ENCODE measurements around the gene COL11A2.

Gene COL11A2

DNA sequence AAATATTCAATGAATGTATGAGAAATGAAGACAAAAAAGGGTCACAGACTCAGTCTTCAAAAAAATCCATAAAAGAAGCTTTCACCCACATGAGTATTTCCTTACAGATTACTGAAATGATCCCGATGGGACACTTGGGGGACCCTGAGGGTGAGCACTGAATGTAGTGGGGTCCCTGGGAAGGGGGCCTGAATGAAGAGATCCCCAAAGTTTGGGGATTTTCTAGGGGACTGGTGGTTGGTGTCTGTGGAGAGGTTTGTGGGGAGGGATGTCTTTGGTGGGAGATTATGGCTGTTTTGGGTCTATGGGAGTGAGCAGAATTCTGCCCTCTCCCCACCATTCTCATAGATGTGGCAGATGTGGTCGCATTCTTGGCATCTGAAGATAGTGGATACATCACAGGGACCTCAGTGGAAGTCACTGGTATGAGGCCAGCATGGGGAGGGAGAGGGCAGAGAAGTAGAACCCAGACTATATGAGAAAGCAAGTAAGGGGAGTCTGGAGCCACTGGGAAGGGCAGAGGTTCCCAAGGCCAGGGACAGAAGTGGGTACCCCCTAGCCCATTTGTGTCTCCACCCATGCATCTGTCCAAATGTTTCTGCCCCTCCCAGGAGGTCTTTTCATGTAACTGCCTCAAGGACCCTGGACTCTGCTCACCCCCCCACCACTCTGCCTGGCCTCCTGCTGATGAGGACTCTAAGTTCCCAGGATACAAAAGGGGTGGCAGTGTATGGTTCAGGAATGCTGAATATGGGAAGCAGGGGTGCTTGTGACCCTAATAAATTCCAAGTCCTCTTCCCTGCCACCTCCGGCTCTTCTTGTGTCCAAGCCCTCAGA lies 14.0 kb upstream of the COL11A2 start:
- no peak for DNase-seq (ENCODE audit: low read depth)

DNA sequence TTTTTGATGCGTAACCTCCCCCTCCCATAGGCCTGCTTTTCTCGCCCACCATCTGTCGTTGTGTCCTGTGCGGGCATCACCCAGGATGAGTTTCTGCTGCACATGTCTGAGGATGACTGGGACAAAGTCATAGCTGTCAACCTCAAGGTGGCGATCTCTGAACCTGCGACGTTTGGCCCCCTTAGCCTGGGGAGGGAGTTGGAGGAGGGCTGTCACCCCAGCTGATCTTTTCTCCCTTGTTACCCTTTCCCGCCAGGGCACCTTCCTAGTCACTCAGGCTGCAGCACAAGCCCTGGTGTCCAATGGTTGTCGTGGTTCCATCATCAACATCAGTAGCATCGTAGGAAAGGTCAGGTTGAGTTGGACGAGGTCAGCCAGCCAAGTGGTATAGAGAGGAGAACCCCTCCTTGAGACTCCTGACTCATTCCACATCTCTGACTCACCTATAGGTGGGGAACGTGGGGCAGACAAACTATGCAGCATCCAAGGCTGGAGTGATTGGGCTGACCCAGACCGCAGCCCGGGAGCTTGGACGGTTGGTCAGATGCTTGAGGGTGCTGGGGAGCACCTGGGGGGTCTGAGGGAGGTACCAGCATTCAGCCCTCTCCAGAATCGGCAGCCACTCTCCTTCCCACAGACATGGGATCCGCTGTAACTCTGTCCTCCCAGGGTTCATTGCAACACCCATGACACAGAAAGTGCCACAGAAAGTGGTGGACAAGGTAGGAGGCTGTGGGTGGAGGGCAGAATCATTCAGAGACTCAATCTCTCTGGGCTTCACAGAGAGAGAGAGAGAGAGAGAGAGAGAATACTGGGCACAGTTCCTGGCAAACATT lies 13.1 kb upstream of the COL11A2 start:
- no peak for DNase-seq (ENCODE audit: low read depth)

- peak; percentile 82 for DNase-seq (ENCODE audit: low read depth)
Observed at GRCh38 chr6:33204415-33205190, 12.3 kb upstream of the COL11A2 start, which contains the start of gene HSD17B8. Gene HSD17B8, plus strand, starts transcription at chr6:33204655. Its CDS starts 14 bp downstream, at chr6:33204669.

GRCh38 chr6:33204165-33204414 lies 11.8 kb upstream of the COL11A2 start:
- DNase-seq (ENCODE audit: low read depth), result no peak

DNA sequence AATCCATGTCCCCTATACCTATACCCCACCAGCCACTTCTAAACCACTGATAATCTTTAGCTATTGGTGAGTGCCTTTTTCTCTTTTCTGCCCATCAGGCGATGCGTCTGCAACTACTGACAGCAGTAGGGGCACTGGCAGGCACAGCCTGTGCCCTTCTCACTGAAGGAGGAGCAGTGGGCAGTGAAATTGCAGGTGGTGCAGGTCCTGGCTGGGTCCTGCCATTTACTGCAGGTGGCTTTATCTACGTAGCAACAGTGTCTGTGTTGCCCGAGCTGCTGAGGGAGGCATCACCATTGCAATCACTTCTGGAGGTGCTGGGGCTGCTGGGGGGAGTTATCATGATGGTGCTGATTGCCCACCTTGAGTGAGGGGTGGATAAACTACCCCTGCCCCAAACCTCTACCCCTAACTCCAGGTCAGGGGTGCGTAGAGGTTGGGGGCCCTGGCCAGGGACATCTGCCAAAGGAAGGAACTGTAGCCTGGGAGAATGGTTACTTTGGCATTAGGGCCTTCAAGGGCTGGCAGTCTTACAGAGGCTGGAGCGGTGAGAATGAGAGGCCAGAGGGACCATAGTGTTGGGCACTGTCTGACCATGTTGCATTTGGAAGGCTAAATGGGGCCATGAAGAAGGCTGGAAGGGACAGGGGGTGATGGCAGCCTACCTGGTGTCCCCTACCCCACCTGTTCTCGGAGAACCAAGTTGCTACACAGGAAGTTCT lies 11.3 kb upstream of the COL11A2 start:
- DNase-seq (ENCODE audit: low read depth), result no peak

DNA sequence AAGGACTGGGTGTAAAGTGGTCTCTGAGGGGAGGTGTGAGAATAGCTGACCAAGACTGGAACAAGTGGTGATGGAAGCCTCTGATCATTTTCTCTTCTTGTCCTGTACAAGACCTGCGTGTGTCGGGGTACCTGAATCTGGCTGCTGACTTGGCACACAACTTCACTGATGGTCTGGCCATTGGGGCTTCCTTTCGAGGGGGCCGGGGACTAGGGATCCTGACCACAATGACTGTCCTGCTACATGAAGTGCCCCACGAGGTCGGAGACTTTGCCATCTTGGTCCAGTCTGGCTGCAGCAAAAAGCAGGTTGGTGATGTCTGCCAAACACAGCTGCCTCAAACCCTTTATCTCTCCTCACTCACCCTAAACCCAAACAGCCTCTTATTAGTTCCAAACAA lies 10.5 kb upstream of the COL11A2 start:
- DNase-seq (ENCODE audit: low read depth), result no peak

DNA sequence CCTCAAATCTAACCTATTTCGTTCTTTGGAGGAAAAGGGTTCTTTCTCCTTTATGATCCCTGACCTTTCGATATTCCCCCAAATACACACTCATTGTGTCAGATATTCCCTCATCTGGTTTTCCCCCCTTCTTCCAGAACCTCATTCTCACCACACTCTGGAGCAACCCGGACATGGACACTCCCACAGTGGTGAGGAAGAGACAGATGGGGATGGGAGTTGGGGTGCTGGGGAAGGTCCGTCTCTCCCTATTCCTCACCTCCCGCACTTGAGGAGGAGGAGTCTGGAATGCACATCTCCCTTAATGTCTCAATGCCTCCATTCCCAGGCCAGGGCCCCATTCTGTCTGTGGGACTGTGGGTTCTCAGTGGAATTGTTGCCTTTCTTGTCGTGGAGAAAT lies 9.7 kb upstream of the COL11A2 start:
- DNase-seq (ENCODE audit: low read depth), result no peak

- no peak for DNase-seq (ENCODE audit: low read depth)
Observed at GRCh38 chr6:33201147-33201545, 8.9 kb upstream of the COL11A2 start.

DNA sequence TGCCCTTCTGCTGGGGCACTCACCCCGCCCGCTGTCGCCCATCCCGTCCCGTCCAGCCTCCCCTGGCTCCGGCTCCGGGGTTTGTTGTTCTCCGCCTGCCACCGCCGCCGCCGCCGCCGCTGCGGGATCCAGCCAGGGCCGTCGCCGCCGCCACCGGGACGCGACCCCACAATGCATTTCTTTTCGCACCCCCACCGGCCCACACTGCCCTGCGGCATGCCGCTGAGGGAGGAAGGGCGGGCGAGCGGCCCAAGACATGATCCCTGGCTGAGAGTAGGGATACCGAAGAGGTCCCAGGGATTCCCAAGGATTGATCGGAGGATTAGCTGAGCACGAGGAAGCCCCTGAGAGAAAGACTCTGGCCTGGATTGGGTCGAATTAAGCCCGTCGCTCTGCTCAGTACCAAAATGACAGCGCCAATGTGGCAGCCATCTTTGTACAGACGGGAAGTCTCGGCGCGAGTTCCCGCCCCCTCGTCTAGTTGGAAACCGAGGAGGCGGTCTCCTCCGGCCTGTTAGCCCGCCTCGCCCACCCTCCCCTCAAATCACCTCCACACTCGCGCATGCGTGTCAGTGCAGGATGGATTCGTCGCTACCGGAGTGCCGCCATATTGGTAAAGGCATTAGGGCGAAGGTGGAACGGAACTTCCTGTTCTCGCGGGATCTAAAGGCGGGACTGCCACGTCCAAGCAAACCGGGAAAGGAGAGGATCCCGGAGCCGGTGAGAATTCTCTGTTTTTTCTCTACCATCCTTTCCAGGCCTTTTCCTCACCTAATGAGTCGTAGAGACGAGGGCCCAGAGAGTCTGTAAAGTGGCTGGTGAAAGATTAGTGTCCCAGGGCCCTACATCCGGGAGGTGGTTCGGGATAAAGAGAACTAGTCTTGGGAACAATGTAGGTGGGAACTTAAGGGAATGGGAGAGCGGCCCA lies 8.2 kb upstream of the COL11A2 start, which contains the start of the genes RXRB and SLC39A7:
Gene RXRB, minus strand, starts transcription at position 447 of the 928 bp plus-strand sequence. Its CDS starts 189 bp downstream, at position 258.
Gene SLC39A7, plus strand, starts transcription at position 649 of the 928 bp plus-strand sequence. CDS start 379 bp downstream, outside the sequence.
- peak; percentile 98 for DNase-seq (ENCODE audit: low read depth)

- no peak for DNase-seq (ENCODE audit: low read depth)
Observed at GRCh38 chr6:33199687-33200218, 7.5 kb upstream of the COL11A2 start.

- DNase-seq (ENCODE audit: low read depth), result no peak
Observed at GRCh38 chr6:33198853-33199436, 6.7 kb upstream of the COL11A2 start.

DNA sequence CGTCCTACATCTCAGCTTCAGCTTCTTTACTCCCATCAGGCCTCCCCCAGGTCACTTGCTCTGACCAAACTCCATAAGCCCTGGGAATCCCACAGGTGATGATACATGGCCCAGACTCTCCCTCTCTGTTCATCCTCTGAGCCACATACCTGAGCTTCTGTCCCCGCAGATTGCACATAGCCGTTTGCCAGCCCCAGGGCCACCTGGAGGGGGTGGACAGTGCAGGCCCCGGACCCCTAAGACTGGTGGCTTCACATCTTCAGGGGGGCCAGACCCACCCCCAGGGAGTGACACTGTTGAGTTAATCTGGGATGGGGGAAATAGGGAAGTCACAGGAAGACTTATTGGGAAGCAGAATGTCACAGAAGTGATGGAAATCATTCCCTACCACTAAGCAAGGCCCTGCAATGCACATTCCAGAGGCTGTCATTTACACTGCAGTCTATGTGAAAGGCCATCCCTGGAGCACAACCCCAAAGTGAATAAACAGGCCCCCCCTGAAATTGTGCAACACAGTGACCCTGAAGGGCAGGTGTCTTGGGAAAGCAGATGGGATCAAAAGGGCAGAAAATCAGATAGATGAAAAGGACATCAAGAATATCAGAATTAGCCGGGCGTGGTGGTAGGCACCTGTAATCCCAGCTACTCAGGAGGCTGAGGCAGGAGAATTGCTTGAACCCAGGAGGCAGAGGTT lies 6.0 kb upstream of the COL11A2 start:
- no peak for DNase-seq (ENCODE audit: low read depth)

GRCh38 chr6:33197431-33198048 lies 5.3 kb upstream of the COL11A2 start:
- no peak for DNase-seq (ENCODE audit: low read depth)

DNA sequence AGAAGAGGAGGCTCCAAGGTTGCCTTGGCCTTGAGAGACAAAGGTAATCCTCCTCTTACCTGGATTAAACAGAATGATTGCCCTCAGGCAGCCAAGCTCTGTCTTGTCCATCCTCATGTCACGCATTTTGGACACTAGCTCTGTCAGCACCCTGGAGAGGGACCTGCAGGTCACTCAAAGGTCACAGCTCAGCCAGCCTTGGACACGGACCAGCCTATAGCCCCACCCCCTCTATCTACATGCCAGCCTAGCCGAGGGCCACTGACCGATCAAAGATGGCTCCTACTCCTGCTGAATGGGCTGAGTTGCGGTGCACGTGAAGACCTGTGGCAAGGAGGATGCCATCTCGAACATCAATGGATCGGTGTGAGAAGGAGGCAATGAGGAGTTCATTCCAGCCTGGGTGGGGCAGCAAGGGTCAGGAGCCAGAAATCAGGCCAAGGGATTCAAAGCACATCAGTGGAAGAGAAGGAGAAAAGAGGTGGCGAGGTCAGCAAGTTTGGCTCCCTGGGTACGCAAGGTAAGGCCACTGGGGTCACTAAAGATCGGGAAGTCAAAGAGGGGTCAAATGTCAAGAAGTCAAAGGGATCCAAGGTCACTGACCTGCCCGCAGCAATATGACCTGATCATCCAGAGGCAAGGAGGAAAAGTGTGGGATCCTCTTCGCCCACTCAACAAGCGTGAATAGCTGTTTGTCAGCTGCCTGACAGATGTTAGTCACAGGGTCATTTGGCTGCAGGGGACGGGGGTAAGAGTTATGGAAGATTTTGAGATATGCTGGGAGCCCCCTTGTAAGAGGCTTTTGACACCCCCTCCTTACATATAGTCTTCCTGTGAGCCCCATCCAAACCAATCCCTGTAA lies 3.3 kb upstream of the COL11A2 start:
- DNase-seq (ENCODE audit: low read depth), result no peak

DNA sequence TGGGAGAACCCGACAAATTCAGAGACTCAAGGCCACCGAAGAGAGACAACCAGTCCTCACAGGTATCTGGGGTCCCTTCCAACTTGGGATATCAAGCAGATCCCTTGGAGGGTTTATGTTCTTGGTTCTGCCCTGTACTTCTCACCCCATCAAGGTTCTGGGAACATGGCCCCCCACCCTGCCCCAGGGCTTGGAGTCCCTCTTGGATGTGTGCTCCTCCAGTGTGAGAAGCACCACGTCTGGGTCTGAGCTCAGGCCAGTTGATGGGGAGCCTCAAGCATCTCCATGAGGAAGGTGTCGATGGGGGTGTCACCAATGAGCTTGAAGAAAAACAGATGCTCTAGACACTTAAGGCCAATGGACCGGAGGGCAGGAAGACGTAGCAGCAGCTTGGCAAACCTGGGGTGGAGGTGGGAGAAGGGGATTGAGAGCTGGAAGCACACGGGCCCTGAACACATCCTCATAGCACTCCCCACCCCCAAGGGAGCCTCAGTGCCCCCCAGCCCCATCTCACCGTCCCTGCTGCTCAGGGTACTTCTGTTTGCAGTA lies 2.2 kb upstream of the COL11A2 start:
- no peak for DNase-seq (ENCODE audit: low read depth)

DNA sequence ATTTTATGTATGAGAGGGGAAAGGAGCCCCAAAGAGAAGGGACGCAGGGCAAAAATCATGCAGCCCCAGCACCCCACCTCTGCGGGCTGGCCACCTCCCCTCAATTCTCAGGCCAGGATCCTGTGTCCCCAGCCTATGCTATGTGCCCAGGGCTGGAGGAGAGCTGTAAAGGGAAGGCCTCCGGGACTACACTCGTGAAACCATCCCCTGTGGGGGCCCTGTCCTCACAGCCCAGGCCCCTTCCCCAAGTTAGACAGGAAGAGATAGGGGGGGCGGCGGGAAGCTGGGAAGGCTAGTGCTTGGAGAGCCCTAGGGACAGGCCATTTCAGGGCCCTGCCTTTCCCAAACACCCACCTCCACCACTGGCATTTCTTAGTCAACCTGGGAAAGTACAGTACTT lies 1.4 kb upstream of the COL11A2 start:
- DNase-seq (ENCODE audit: low read depth), result no peak
